GM12891 (cell line): ENCODE measurements around the gene ISLR2.

Experiments
- PAX5 ChIP-seq: IDR thresholded peaks from 2 replicates; pipeline ENCODE4 v1.6.1; 2011; ENCODE audit warnings: low read length, moderate library complexity, mild to moderate bottlenecking; ENCODE audit not compliant: insufficient read depth, severe bottlenecking
- POLR2A ChIP-seq: IDR thresholded peaks from 2 replicates; pipeline ENCODE4 v1.6.1; 2011; ENCODE audit warnings: low read depth, low read length, control low read depth
- POLR2AphosphoS5 ChIP-seq: IDR thresholded peaks from 2 replicates; pipeline ENCODE4 v1.6.1; 2011; ENCODE audit warnings: low read depth, low read length, control low read depth
- POU2F2 ChIP-seq: IDR thresholded peaks from 2 replicates; pipeline ENCODE4 v1.6.1; 2011; ENCODE audit warnings: low read depth, mild to moderate bottlenecking, control low read depth, low read length, moderate library complexity
- SPI1 ChIP-seq: IDR thresholded peaks from 2 replicates; pipeline ENCODE4 v1.6.1; 2011; ENCODE audit warnings: low read depth, low read length, control low read depth
- TAF1 ChIP-seq: IDR thresholded peaks from 2 replicates; pipeline ENCODE4 v1.6.1; 2011; ENCODE audit warnings: low read depth, low read length, control low read depth

GRCh38 chr15:74137537-74137894, 7.1 kb downstream of the ISLR2 start:
- TF ChIP-seq POLR2A = no peak
- no peak for TF ChIP-seq POLR2AphosphoS5
- TF ChIP-seq TAF1 = no peak
- TF ChIP-seq PAX5 = no peak
- no peak for TF ChIP-seq SPI1
- TF ChIP-seq POU2F2 = no peak
